Transverse colon (tissue), 4 donors: ENCODE data around the gene FER. TPM values are rescaled to one million over a fixed set of nuclear protein-coding genes. Genes with fewer than 3 reads are reported as not detected.

Experiments used
- DNase-seq: peaks from one replicate; pipeline ENCODE4 v3.0.0-alpha.2; 2019
- H3K27ac ChIP-seq, 4 donors: fragments of 200-600 bp; sonication (generic); 2 replicates each; pipeline ENCODE4 v1.5.1; 2016 to 2018; ENCODE audit warnings: inconsistent platforms in 4 of 4
- H3K27me3 ChIP-seq: fragments of 200-600 bp; sonication (generic); 2 replicates; pipeline ENCODE4 v1.5.1; 2017; ENCODE audit warnings: inconsistent platforms
- H3K36me3 ChIP-seq, 4 donors: fragments of 200-600 bp; sonication (generic); 2 replicates each; pipeline ENCODE4 v1.5.1; 2017 to 2019; ENCODE audit warnings: inconsistent platforms in 4 of 4
- H3K4me1 ChIP-seq, 4 donors: fragments of 200-600 bp; sonication (generic); 2 replicates each; pipeline ENCODE4 v1.5.1; 2017 to 2020; ENCODE audit warnings: inconsistent platforms in 4 of 4
- H3K4me3 ChIP-seq, 4 donors: fragments of 200-600 bp; sonication (generic); 1 replicate in 1 of 4; 2 replicates in 3 of 4; pipeline versions ENCODE4 v1.5.1 to v1.6.1; 2017 to 2019; ENCODE audit warnings: inconsistent platforms in 4 of 4
- H3K9me3 ChIP-seq, 2 donors: fragments of 200-600 bp; sonication (generic); 2 replicates each; pipeline ENCODE4 v1.5.1; 2017 to 2019; ENCODE audit warnings: inconsistent platforms in 2 of 2
- EP300 ChIP-seq: sonication (generic); formaldehyde crosslinking; IDR thresholded peaks from one replicate; pipeline ENCODE4 v1.6.1; 2017; ENCODE audit warnings: antibody characterized with exemption, low read depth
- POLR2A ChIP-seq: fragments of 450-650 bp; IDR thresholded peaks from one replicate; pipeline ENCODE4 v1.6.1; 2016; ENCODE audit warnings: antibody characterized with exemption, mild to moderate bottlenecking, moderate library complexity
- POLR2AphosphoS5 ChIP-seq, 3 donors: sonication (generic); formaldehyde crosslinking; IDR thresholded peaks; one replicate each; pipeline ENCODE4 v1.6.1; 2016; ENCODE audit warnings: antibody characterized with exemption in 3 of 3
- WGBS, 2 donors: methylation state at CpG; one replicate each; pipeline ENCODE4 v1.1.5; 2018; ENCODE audit warnings: low coverage in 1 of 2; 5-methylcytosine and 5-hydroxymethylcytosine counted together
- in situ Hi-C, 4 donors: fragments of 200-750 bp; cut with MboI; loops; one replicate each; pipeline versions ENCODE4 v1.15.0 to v1.15.1; 2017; ENCODE audit warnings: low sequenced_read_pairs in 3 of 4, low pct_ligation_motif_present in 1 of 4, low pct_unique_long_range_greater_than_20kb in 1 of 4
- intact Hi-C: fragments of 100-400 bp; cut with DNase I; formaldehyde crosslinking; loops from one replicate; pipeline ENCODE4 v1.15.1; 2023; ENCODE audit warnings: low total_unique reads
- total RNA-seq, 4 donors: library from RNA; depleted of rRNA; stranded (reverse); fragments of >200 nt; gene quantifications; one replicate each; pipeline ENCODE4 v1.1.0, GENCODE V29; 2016
- TF ChIP-seq, protein P1 (sequence below), 5 experiments: fragments of 200-600 bp in 3 of 5; fragments of 450-650 bp in 2 of 5; sonication (generic) in 3 of 5; IDR thresholded peaks; 1 replicate in 2 of 5; 2 replicates in 3 of 5; pipeline ENCODE4 v1.5.1; 2016 to 2017; ENCODE audit warnings: antibody characterized with exemption in 5 of 5, inconsistent platforms in 3 of 5, mild to moderate bottlenecking in 2 of 5, moderate library complexity in 1 of 5

The FER gene
- total RNA-seq, 4 donors from 2014 or later: 7.5 to 25.5 (median 13.1) TPM

DNA sequence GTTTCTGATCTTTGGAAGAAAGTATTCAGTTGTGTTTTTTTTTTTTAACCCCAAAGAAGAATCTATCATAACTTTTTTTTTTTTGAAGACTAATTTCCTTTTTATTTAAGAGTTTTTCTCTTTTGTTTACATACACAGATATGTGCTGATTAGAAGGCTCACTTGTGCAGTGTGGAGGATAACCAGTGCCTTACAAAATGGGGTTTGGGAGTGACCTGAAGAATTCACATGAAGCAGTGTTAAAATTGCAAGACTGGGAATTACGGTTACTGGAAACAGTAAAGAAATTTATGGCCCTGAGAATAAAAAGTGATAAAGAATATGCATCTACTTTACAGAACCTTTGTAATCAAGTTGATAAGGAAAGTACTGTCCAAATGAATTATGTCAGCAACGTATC is 50.3 kb downstream of the FER start:
- DNase-seq: no peak
- no peak overlapping the region for H3K4me3 ChIP-seq
- H3K9me3 ChIP-seq: peaks cover 0 to 2% of the 10 kb centered on the region in 2 donors
- in situ Hi-C loops (no loop called here), intact Hi-C loops (no loop called here)
- TF ChIP-seq POLR2A (no peak), POLR2AphosphoS5 (IDR thresholded peaks at IDR 0.05) (no peak), EP300 (no peak)
- TF ChIP-seq, protein P1, sequence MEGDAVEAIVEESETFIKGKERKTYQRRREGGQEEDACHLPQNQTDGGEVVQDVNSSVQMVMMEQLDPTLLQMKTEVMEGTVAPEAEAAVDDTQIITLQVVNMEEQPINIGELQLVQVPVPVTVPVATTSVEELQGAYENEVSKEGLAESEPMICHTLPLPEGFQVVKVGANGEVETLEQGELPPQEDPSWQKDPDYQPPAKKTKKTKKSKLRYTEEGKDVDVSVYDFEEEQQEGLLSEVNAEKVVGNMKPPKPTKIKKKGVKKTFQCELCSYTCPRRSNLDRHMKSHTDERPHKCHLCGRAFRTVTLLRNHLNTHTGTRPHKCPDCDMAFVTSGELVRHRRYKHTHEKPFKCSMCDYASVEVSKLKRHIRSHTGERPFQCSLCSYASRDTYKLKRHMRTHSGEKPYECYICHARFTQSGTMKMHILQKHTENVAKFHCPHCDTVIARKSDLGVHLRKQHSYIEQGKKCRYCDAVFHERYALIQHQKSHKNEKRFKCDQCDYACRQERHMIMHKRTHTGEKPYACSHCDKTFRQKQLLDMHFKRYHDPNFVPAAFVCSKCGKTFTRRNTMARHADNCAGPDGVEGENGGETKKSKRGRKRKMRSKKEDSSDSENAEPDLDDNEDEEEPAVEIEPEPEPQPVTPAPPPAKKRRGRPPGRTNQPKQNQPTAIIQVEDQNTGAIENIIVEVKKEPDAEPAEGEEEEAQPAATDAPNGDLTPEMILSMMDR (IDR thresholded peaks at IDR 0.05): no peak
- WGBS, 2 donors: 42 to 64% methylated on average over 2 of the region's 2 CpGs
- H3K27ac ChIP-seq: no peak overlapping the region
- H3K4me1 ChIP-seq: no peaks in the 10 kb centered on the region
- H3K36me3 ChIP-seq: peaks cover 0 to 3% (median 0%) of the 10 kb centered on the region in 4 donors
- H3K27me3 ChIP-seq: no peaks in the 10 kb centered on the region

DNA sequence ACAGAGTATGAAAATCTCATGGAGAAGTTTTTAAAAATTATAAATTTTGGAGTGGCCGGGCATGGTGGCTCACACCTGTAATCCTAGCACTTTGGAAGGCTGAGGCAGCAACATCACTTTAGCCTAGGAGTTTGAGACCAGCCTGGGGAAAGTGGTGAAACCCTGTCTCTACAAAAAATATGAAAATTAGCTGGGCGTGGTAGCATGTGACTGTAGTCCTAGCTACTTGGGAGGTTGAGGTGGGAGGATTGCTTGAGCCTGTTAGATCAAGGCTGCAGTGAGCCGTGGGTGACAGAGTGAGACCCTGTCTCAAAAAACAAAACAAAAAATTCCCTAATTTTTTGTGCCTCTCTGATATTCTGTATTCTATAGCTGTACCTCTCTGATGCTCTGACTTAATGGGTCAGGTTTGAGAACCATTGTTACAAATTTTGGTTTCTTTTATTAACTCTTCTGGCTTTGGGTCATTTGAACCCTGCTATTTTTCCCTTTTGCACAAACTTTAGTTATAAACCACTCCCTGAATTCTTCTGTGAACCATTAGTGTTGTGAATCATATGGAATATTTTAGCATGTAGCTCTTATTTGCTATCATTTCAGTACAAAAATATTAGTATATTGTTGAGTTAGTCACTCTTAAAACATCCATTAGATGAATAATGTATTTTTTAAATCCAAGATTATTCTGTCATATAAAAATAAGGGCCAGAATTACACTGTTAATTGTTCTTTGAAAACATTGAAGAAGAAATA is 51.0 kb downstream of the FER start:
- in situ Hi-C loops: no loop called here
- TF ChIP-seq POLR2A: no peak
- TF ChIP-seq, protein P1 (IDR thresholded peaks at IDR 0.05): no peak
- TF ChIP-seq POLR2AphosphoS5 (IDR thresholded peaks at IDR 0.05): no peak
- TF ChIP-seq EP300: no peak
- WGBS, 2 donors: 98 to 100% methylated on average over 3 of the region's 3 CpGs
- intact Hi-C loops: no loop called here
- Histone ChIP-seq H3K27me3 (no peaks in the 10 kb centered on the region), H3K27ac (no peak overlapping the region), H3K4me1 (no peaks in the 10 kb centered on the region), H3K4me3 (no peak overlapping the region), H3K36me3 (peaks cover 0 to 3% (median 0%) of the 10 kb centered on the region in 4 donors), H3K9me3 (peaks cover 6 to 9% of the 10 kb centered on the region in 2 donors)
- no peak for DNase-seq

DNA sequence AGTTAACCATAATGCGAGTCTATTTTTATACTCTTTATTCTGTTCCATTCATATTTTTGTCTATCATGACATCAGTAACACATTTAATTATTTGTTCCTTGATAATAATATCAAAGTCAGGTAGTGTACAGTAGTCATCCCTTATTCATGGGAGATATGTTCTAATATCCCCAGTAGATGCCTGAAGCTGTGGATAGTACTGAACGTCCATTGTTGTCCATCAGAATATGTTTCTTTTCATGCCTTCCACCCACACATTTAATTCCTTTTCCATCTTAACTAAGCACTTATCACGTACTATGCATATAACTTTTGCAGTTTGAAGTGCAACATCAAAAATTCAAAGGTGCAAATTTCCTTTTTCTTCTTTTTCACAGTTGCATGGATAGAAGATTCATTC is 53.6 kb downstream of the FER start:
- Histone ChIP-seq H3K9me3 (peaks cover 10 to 28% of the 10 kb centered on the region in 2 donors), H3K4me1 (no peaks in the 10 kb centered on the region), H3K4me3 (no peak overlapping the region), H3K36me3 (peaks cover 0 to 3% (median 0%) of the 10 kb centered on the region in 4 donors), H3K27ac (no peak overlapping the region), H3K27me3 (no peaks in the 10 kb centered on the region)
- DNase-seq: no peak
- TF ChIP-seq POLR2AphosphoS5 (IDR thresholded peaks at IDR 0.05) (no peak), POLR2A (no peak), EP300 (no peak)
- TF ChIP-seq, protein P1 (IDR thresholded peaks at IDR 0.05): no peak
- 88 to 89% methylated on average over 3 of the region's 3 CpGs for WGBS, 2 donors
- in situ Hi-C loops (no loop called here), intact Hi-C loops (no loop called here)

DNA sequence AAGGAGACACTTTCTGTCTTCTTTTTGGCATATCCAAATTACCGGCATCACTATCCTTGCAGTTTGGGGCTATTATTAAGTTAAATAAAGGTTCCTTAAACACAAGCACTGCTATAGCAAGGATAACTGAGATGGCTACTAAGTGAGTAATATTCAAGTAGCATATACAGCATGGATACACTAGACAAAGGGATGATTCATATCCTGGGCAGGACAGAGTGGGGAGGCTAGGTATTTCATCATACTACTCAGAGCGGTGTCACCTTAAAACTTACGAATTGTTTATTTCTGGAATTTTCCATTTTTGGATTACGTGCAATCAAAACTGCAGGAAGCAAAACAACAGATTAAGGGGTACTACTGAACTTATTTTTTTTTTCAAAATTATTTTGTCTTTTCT is 54.1 kb downstream of the FER start:
- TF ChIP-seq, protein P1 (IDR thresholded peaks at IDR 0.05): no peak
- DNase-seq: no peak
- H3K27me3 ChIP-seq: no peaks in the 10 kb centered on the region
- H3K4me3 ChIP-seq: no peak overlapping the region
- in situ Hi-C loops: no loop called here
- H3K27ac ChIP-seq: no peak overlapping the region
- 84 to 90% methylated on average over 4 of the region's 4 CpGs for WGBS, 2 donors
- H3K9me3 ChIP-seq: peaks cover 10 to 28% of the 10 kb centered on the region in 2 donors
- H3K36me3 ChIP-seq: peaks cover 0 to 3% (median 0%) of the 10 kb centered on the region in 4 donors
- H3K4me1 ChIP-seq: no peaks in the 10 kb centered on the region
- intact Hi-C loops: no loop called here
